ENCODE measurements around the gene PPM1L. TPM values are rescaled to one million over a fixed set of nuclear protein-coding genes. Genes with fewer than 3 reads are reported as not detected.

The PPM1L gene
- total RNA-seq, 1 experiment from 2014 or later: 13.2 TPM

DNA sequence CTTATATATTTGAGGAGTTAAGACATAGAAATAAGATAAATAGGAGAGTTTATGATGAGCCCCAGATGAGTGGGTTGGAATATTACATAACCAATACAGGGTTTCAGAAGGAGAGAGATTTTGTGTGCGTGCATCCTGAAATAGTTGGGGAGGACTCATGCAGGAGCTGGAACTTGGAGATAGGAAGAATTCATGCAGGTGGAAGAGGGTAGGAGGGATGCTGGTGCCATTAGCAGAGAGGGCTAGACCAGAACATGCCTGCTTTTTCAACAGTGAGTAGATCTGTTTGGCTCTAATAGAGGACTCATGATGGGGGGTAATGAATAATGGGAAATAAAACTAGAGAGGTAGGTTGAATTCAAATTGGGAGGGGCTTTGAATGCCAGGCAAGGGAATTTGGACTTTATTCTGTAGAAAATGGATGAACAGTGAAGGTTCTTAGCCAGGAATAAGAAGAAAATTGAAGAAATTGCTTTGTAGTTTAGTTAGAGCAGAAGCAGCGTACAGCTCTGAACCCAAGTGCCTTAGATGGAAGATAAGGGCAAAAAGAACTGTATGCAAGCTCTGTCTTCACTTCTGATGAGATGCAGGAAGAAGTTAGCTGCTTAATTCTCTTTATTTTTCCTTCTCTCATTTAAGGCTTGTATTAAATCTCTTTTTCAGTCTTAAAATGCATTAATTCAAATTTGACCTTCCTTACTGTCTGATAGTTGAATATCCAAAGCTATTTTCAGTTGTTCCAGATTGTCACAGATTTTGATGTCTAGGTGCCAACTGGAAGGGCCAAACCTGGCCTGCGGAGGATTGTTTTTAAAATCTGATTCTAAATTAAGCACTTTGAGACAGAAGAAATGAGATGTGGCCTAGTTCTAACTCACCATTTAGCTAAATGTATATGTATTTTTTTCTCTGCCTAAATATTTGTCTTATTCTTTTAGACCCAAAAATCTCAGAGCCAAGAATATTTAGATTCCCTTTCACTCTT is 86.3 kb downstream of the PPM1L start:
- no peaks in the 10 kb centered on the region for H3K9me2 ChIP-seq (ENCODE audit: insufficient read depth)
- DNase-seq (ENCODE audit: low read depth, low spot score): no peak
- no peak overlapping the region for H3K4me2 ChIP-seq (ENCODE audit: low read length)
- H3K79me2 ChIP-seq (ENCODE audit: insufficient read depth, low read length): no peaks in the 10 kb centered on the region
- no peaks in the 10 kb centered on the region for H3K27me3 ChIP-seq (ENCODE audit: insufficient read depth, low read length)
- H3K4me1 ChIP-seq (ENCODE audit: control insufficient read depth in 1 of 2, insufficient read depth in 2 of 2, low read length in 2 of 2): no peaks in the 10 kb centered on the region
- H3K9me3 ChIP-seq (ENCODE audit: control insufficient read depth in 1 of 2, insufficient read depth in 1 of 2, low read depth in 1 of 2, low read length in 2 of 2): no peaks in the 10 kb centered on the region
- ChIA-PET CTCF (no interaction called here), POLR2A (no interaction called here), RAD21 (ENCODE audit: low non-redundant PET in 1 of 2, low total read pairs in 2 of 2, uncharacterized antibody in 2 of 2, unreplicated experiment in 2 of 2) (no interaction called here)
- no TSS peak for BruUV-seq (replicated peaks)
- TF ChIP-seq EZH2 (IDR thresholded peaks at IDR 0.05) (no peak), SRF (IDR thresholded peaks at IDR 0.05; ENCODE audit: low read depth) (no peak), SP1 (IDR thresholded peaks at IDR 0.05; ENCODE audit: low read depth) (no peak), POLR2A (IDR thresholded peaks at IDR 0.05; ENCODE audit: borderline replicate concordance, extremely low read depth, insufficient read depth, insufficient read length) (no peak), POLR2AphosphoS5 (IDR thresholded peaks at IDR 0.05; ENCODE audit: low read depth, low read length) (no peak), EGR1 (IDR thresholded peaks at IDR 0.05; ENCODE audit: low read depth) (no peak), FOSL1 (IDR thresholded peaks at IDR 0.05; ENCODE audit: low read depth) (no peak), ZFX (IDR thresholded peaks at IDR 0.05) (no peak), ZNF274 (IDR thresholded peaks at IDR 0.05; ENCODE audit: low read depth, low read length) (no peak), CBX3 (IDR thresholded peaks at IDR 0.05; ENCODE audit: low read depth) (no peak), ELF1 (IDR thresholded peaks at IDR 0.05; ENCODE audit: borderline replicate concordance, low read depth) (no peak), MAX (IDR thresholded peaks at IDR 0.05) (no peak), CTCF (IDR thresholded peaks at IDR 0.05 in 2 of 3, conservative IDR thresholded peaks at IDR 0.05 in 1 of 3; ENCODE audit: borderline replicate concordance in 1 of 3, insufficient read depth in 1 of 3, low read depth in 2 of 3, low read length in 2 of 3) (no peak), YY1 (IDR thresholded peaks at IDR 0.05; ENCODE audit: extremely low read depth, insufficient replicate concordance, low read depth, low read length) (no peak), CEBPB (IDR thresholded peaks at IDR 0.05; ENCODE audit: low read depth) (no peak)
- TF ChIP-seq, protein P1, sequence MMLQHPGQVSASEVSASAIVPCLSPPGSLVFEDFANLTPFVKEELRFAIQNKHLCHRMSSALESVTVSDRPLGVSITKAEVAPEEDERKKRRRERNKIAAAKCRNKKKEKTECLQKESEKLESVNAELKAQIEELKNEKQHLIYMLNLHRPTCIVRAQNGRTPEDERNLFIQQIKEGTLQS (IDR thresholded peaks at IDR 0.05): no peak
- intact Hi-C loops (cut with micrococcal nuclease): no loop called here
- H3K27ac ChIP-seq (ENCODE audit: low read depth, low read length): no peak overlapping the region
- H3K36me3 ChIP-seq (ENCODE audit: control insufficient read depth in 1 of 2, insufficient read depth in 2 of 2, low read length in 2 of 2): no peaks in the 10 kb centered on the region
- H3K9ac ChIP-seq (ENCODE audit: low read length): no peak overlapping the region
- ATAC-seq: no peak
- no peak overlapping the region for H2AFZ ChIP-seq (ENCODE audit: low read depth, low read length, poor library complexity, severe bottlenecking)
- no peaks in the 10 kb centered on the region for H4K20me1 ChIP-seq (ENCODE audit: insufficient read depth)
- H3K4me3 ChIP-seq (replicated peaks in 1 of 2; ENCODE audit: low read depth in 1 of 2, low read length in 2 of 2): no peak overlapping the region

Measured in HCT116 (cell line).